HG02938 (cell line): ENCODE results near the gene SLC25A4.
"Not testable (repeated sequence)": the region's sequence is repeated elsewhere in the genome, so short reads cannot be mapped to it uniquely, and the experiment has no call there.

Experiments
- ATAC-seq: cut with Tn5 transposase; IDR thresholded peaks from one replicate; pipeline ENCODE4 v1.9.1; 2021; ENCODE audit warnings: mild to moderate bottlenecking, moderate library complexity; ENCODE audit not compliant: unreplicated experiment

Gene SLC25A4

GRCh38 chr4:185171373-185172071 lies 28.5 kb downstream of the SLC25A4 start:
- ATAC-seq: peak; percentile 92

DNA sequence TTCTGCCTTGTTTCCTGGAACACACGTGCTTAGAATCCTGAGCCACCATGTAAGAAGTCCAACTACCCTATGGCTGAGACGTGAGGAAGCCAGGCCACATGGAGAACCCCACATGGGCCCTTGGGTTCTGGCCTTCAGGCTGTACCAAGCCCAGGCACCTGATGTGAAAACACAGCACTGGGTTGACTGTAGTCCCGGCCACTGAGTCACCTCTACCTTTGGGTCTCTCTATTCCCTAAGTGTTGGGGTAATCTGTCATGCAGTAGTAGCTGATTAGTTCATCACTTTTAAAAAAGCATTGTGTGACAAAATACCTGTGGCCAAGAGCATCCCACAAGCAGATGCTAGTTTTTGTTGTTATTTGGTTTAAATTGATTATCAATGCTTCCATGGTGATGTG lies 36.4 kb downstream of the SLC25A4 start:
- ATAC-seq: no peak

DNA sequence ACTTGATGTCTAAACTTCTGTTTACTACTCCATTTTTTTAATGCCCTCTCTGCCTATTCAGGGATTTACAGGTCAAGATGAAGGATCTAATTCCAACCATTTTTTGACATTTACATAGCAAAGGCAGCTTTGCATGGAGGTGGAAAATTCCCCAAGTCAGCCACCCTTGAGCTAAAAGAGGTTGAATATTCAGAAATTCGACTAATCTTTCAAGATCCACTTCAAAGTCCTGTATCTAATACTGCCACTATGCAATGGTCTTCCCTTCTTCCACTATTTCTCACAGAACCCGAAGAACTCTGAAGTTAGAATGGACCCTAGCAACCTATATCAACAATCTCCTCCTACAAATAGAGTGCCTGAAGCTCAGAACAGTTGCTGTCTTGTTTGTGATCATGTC lies 39.2 kb downstream of the SLC25A4 start:
- no peak for ATAC-seq

GRCh38 chr4:185183622-185184281 lies 40.7 kb downstream of the SLC25A4 start:
- no peak for ATAC-seq

- ATAC-seq: no peak
Measured at GRCh38 chr4:185186769-185187168, 43.7 kb downstream of the SLC25A4 start.

- no peak for ATAC-seq
Measured at GRCh38 chr4:185189606-185190305, 46.7 kb downstream of the SLC25A4 start.

GRCh38 chr4:185190306-185190856 lies 47.3 kb downstream of the SLC25A4 start:
- no peak for ATAC-seq

DNA sequence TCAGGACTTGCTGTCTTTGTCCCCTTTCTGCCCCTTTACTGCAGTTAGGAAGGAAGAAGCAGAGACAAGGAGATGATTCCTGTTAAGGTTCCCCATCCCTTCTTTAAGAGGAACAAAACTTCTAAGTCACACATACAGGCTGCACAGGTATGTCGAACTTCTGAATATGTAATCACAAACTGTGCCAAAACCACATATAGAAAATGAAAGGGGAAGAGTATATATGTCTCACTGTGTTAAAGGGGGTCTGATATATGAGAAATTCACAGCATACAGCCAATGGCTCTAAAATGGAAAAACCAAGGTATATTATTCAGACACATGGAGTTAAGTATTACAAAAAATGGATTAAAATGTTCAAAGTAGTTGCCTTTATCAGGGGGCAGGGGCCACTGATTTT lies 49.0 kb downstream of the SLC25A4 start:
- peak; percentile 96 for ATAC-seq

GRCh38 chr4:185194924-185195888 lies 52.1 kb downstream of the SLC25A4 start:
- ATAC-seq: no peak

- ATAC-seq: no peak
Measured at GRCh38 chr4:185196437-185196836, 53.4 kb downstream of the SLC25A4 start.

- ATAC-seq: not testable (repeated sequence)
Measured at GRCh38 chr4:185198189-185198588, 55.1 kb downstream of the SLC25A4 start.
